OCI-LY3 (cell line): ENCODE results near the gene RGS9.

Experiments used
- EZH2phosphoT487 ChIP-seq: fragments of 200-600 bp; shearing (Covaris generic); IDR thresholded peaks from 2 replicates; pipeline ENCODE4 v1.6.1; 2018; ENCODE audit warnings: antibody characterized with exemption, mixed run types, low read depth
- TF ChIP-seq, protein P1 (sequence below): fragments of 200-600, 300-600 bp; sonication (generic); IDR thresholded peaks from 2 replicates; pipeline ENCODE4 v1.5.1; 2014; ENCODE audit warnings: antibody characterized with exemption, low read length, low read depth

DNA sequence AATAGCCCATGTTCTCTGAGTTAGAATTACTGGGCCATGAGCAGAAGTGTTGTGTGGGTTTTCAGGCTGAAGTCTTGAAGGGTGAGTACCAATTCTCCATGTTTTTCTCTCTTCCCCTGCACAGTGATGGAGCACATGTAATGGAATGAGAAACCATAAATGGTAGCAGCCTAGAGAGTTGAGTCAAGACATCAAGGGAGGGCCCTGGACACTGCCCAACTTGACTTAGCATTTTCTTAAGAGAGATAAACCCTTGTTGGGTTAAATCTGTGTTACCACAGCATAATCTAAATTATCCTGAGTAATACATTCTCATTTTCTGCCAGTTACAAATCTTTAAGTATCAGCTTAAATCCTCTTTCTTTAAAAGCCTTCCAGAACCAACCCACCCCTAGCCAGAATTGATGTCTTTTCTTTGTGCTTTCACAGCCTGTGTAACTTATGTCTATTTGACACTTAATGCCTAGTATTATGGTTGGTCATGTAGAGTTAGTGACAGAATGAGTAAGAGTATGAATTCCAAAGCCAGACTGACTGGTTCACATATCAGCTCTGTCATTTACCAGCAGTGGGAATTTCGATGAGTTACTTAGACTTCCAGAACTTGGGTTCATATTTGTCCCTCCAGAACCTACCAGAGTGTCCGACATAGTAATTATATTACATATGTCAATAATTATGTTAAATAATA, 27.0 kb upstream of the RGS9 start:
- TF ChIP-seq, protein P1, sequence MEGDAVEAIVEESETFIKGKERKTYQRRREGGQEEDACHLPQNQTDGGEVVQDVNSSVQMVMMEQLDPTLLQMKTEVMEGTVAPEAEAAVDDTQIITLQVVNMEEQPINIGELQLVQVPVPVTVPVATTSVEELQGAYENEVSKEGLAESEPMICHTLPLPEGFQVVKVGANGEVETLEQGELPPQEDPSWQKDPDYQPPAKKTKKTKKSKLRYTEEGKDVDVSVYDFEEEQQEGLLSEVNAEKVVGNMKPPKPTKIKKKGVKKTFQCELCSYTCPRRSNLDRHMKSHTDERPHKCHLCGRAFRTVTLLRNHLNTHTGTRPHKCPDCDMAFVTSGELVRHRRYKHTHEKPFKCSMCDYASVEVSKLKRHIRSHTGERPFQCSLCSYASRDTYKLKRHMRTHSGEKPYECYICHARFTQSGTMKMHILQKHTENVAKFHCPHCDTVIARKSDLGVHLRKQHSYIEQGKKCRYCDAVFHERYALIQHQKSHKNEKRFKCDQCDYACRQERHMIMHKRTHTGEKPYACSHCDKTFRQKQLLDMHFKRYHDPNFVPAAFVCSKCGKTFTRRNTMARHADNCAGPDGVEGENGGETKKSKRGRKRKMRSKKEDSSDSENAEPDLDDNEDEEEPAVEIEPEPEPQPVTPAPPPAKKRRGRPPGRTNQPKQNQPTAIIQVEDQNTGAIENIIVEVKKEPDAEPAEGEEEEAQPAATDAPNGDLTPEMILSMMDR: no peak
- no peak for TF ChIP-seq EZH2phosphoT487
